Measurements from ENCODE around the gene FRMD4B.

FRMD4B gene

DNA sequence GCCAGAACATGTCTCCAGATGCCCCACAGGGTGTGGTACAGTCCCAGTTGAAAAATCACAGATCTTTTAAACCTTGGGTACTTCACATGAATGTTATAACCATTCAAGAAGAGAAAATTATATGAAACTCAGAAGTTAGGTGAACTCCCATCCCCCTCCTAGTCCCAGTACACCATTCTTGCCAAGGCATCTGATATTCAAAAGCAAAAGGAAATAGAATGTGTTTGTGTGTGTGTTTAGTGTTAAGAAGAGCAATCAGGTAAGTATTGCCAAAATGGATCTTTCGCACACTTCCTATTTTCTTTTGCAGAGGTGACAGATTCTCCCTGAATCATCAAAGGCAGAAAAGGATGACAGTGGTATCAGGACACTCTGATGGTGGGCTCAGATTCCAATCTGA is 219.4 kb downstream of the FRMD4B start:
- no peak for DNase-seq

DNA sequence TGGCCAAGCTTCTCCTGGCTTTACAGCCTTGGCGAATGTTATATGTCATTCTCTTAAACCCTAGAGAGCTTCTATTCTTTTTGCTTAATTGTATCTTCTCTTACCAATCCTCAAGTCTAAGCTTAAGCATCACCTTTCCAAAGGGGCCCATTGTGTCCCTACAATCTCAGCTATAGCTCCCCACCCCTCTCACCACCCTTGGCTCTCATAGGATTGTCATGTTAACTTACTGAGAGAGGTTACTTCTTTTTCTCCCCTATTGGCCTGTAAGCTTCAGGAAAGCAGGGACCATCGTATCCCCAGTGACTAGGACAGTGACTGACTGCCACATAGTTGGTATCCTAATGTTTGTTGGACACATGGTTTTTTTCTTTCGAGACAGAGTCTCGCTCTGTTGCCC is 220.1 kb downstream of the FRMD4B start:
- no peak for DNase-seq

DNA sequence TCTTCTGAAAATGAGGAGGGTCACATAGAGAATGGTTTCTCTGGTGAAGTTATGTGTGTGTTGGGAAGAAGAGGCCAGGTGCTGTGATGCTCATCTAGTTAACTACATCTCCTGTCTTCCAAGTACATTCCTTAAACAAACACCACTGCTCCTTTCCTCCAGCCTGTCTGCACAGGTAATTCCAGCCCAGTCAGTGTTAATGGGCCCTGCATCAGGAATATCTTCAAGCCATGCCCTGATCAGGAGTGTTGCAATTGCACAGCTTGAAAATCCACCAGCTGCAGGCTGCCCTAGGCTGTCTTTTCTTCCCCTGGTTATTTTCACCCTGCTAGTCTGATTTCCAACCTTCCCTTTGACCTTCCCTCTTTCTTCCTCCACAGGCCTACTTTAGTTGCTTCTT is 221.6 kb downstream of the FRMD4B start:
- no peak for DNase-seq

DNA sequence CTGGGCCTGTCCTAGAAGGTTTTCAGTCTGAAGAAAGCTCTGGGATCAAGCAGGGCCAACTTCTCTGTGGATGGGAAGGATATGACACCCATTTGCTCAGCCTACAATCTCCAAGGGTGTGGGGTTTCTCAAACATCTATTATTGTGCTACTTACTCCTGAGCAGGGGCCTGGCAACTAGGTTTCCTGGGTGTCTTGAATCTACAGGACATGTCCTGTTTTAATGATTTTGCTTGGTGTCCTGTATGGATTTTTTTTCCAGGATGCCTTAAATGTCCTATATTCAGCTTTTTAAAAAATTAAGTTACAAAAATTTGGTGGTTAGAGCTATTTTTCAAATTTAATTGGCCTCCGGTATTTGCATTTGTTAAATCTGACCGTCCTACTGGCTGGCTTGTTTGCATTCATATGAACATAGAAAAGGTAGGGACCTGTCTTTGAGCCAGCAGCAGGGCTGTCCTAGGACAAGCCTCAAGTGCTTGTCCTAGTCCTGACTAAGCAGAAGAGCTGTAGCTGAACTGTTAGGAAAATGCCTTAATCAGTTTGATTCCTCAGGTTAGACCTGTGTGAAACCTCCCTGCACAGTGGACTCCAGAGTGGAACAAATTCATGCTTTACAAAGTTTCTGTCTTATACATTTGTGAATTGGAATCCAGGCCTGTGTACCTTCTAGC is 223.4 kb downstream of the FRMD4B start:
- DNase-seq: no peak

DNA sequence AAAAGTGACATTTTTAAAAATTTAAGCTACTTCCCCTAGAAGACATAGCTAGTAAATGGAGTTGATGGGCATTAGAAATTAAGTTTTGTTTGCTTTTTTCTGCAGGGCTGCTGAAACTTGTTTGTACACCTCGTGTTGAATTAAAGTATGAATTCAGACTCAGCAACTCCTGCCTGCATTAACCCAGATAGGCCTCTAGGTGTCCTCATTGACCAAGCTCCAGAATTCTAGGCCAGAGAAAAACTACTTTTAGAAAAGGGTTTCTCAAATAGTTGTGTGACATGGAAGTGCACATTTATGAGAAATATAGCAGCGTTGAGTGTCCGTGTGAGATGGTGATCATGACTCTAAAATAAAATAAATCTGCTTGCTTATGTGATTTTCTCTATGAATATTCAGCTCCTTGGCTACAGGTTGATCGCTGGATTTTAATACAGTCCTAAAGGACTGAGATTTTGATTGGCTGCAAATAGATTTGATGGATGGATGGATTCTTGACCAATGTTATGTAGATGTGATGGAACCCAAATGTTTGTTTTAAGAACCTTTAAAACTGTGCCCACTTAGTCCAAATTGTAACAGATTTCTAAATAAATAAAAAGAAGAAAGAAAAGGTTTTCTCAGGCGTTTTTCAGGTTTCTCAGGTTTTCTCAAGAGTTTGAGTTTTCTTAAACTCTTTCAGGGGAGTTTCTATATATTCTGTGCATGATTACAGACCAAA is 224.1 kb downstream of the FRMD4B start:
- no peak for DNase-seq

DNA sequence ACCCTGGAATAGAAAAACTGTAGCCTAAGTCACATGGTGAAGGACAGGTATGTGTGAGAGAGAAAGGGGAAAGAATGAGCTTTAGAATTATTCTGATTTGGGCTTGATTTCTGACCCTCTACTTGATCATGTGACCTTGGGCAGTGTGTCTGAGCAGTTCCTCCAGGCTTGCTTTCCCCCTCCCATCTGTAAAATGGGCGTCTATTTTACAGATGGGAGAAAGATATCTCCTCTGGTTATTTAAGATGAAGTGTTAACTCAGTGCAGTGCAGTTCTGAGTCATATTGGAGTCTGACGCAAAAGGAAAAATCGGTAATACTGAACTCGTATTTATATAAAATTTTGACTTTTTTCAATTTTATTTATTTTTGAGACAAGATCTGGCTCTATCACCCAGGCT is 225.4 kb downstream of the FRMD4B start:
- DNase-seq: no peak

DNA sequence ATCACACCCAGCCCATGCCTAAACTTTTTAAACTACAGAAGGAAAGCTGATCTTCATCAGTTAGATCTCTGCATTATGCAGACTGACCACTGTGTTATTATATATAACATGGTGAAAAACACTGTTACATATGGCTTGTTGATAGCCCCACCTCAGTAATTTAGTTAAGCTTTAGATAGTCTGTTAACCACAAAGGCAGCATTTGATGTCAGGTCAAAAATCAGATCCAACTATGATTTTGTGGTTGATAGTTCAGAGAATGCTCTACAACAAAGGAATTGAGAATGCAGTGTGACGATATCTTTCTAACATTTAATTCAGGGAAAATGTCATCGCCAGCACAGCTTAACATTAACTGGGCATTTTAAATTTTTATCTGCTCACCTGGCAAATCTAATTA is 225.8 kb downstream of the FRMD4B start:
- no peak for DNase-seq

DNA sequence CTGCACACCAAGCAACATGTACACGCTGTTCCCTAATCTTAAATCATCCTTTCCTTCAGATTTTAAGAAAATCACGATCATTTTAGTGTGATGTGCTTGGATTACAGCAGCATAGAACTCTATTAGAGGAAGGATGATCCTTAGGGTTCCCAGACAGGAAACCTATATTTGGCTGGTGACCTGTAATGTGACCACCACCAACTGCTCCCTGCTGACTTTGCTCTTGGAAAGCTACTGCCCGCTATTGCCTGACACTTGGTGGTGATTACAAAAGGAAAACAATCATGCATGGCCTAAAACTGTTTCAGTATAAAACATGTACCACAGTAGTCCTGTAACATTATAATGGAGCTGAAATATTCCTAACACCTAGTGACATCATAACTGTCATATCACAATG is 236.3 kb downstream of the FRMD4B start:
- no peak for DNase-seq

DNA sequence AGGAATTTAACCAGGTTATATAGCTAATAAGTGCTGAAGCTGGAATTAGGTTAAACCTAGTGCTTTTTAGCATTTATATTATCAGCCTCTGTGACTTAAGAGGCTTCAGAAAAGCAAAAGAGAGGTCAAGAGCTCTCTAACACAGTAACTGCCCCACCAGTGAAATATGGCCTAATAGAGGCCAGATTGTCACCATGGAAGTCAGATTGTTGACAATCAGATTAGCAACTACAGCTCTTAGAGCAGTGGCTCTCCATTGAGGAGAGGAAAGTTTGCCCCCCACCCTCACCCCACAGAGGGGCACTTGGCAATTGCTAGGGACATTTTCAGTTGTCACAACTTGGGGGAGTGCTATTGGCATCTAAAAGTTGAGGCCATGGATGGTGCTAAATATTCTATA is 240.2 kb downstream of the FRMD4B start:
- DNase-seq: no peak

DNA sequence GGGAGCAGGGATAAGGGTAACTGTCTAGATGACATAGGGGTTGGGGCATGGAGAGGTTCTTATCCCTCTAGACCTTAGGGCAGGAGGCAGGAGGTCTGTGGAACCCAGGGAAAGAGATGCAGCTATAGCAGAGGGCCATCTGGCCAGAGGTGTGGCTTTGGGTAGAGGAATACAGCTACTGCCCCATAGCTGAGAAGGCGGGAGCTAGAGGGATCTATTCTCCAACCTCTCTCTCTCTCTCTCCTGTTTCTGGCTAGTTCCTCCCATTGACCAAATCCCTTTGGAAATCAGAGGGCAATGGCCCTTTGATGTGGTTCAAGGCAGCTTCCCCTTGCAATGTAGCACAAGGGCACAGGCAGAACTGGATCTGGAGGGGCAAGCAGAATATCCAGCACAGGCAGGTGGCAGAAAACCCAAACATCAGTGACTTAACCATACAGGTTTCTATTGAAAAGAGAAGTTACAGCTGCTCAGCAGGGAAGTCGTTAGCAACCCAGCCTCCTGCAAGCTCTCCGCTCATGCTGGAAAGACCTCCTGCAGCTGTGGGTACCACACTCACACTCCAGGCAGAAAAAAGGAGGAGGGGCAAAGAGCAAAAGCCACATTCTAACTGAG is 241.2 kb downstream of the FRMD4B start:
- DNase-seq: no peak

DNA sequence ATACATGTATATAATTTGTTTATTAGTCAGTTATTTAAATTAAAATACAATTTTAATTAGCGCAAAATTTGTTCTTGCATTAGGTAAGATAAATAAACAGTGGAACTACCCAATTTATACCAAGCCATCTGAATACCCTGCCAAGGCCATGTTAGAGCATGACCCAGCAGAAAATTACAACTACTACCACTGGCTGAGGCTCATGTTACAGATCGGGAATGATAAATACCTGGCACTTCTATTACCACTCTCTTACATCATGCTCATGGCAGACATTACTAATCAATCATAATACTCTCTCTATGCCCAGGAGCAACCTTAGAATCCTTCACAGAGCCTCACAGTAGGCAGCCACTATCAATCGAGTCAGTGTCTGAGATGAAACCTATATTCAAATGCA is 242.3 kb downstream of the FRMD4B start:
- DNase-seq: no peak

DNA sequence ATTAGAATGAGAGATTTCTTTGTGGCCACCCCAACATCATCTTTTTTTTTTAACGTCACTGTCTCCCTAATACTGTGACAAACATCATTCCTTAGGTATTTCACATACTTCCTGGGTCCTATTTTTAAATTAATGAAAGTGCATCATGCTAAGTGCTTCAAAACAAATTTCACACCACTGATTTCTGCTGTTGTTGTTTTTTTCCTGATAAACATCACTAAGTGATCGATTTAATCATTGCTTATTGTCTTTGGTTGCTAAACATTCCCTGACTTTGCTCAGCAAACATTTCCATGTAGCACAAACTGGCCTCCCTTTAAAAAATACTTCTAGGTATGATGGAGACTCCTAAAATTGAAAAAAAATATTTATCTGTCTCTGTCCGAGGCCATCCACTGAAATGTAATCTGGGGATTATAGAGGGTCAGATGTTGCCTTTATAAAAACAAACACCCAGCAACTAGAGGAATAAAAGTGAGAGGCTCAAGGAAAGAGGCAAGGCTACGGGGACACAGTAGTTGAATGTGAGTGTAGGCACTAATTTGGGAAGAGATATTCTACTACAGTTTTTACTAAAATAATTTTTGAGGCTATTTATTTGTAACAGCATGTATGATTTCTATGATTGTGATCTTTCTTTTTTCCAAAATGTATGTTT is 243.0 kb downstream of the FRMD4B start:
- no peak for DNase-seq

DNA sequence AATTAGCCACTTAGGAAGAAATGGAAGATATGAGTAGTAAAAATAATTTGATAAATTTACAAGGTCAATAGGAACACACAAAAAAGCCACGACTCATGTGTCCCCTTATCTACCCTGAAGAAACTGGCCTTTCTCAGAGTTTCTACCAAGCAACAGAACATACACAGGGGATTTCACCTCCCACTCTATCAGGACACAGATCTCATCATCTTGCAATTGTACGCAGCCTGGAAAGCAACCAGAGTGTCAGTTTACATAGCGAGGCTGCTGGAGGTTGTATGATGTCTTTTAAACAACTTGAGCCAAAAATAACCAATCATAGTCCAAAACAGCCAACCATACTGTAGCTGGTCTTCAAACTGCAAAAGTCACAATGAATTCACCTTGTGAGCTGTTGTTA is 243.8 kb downstream of the FRMD4B start:
- DNase-seq: no peak

DNA sequence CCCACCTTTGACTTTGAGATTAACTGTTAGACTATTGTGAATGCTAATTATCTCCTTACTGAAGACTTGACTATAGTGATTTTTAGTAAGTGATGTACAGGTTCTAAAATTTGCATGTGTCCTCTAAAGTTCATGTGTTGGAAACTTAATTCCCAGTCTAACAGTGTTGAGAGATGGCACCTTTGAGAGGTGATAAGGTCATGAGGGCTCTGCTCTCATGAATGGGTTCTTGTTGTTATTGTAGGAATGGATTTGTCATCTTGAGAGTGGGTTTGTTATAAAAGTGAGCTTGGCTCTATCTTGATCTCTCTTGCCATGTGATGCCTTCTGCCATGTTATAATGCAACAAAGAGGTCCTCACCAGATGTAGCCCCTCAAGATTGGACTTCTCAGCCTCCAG is 244.6 kb downstream of the FRMD4B start:
- no peak for DNase-seq

DNA sequence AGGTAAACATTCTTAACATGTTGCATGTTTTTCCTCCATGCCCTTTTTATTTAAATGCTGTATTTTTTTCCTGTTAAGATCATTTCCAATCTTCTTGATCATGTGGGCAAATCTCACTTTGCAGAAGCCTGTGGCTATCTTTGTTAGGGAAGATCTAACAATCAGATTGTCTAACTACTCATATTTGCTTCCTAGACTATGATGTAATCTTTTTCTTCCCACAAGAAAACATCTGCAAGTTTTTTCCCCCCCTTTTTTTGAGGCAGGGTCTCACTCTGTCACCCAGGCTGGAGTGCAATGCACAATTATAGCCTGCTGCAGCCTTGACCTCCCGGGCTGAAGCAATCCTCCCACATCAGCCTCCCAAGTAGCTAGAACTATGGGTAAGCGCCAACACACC is 248.5 kb downstream of the FRMD4B start:
- DNase-seq: no peak

DNA sequence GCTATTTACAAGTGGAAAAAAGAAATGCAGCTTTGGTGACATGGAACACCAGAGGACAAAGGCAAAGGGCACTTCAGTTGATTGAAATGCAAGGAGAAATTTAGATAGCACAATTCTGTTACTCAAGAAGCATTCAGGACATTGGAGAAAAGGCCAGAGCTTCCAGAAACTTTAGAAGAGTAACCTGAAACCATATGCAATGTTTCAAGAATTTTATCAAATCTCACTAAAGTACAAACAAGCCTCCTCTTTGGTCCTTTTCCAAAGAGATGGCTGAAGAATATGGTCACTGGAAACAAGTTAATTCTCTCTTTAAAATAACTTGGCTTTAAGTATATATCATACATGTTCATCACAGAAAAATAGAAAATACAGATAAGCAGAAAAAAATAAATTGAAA is 248.9 kb downstream of the FRMD4B start:
- no peak for DNase-seq

DNA sequence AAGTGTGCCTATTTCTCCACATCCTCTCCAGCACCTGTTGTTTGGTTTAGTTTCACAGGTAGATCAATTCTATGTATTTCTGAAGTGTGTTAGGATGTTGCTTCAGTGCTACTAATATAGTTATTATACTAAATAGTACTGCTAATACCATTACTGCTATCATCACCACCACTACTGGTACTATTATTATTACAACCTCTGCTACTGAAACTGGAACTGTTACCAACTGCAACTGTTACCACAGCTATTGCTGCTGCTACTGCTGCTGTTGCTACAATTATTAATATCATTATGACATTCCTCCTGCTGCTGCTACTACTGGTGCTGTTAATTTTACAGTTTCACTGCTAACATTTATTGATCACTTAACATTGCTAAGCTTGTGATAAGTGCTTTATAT is 255.2 kb downstream of the FRMD4B start:
- no peak for DNase-seq

DNA sequence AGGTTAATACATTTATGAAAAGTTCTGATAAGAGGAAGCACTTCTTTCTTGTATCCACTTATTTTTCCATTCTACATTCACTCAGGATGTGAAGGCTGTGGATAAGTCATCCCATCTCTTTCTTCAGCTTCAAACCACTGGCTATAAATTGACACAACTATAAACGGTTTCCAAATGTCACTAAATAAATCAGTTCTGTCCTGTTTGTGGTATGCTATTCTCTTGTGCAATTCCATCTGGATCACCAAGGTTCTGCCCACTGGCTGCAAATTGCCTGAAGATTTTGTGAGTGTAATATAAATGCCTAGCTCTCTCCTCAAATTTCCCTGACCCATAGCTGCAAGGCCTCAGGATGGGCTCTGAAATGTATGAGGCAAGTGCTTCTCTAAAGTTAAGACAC is 256.4 kb downstream of the FRMD4B start:
- no peak for DNase-seq

DNA sequence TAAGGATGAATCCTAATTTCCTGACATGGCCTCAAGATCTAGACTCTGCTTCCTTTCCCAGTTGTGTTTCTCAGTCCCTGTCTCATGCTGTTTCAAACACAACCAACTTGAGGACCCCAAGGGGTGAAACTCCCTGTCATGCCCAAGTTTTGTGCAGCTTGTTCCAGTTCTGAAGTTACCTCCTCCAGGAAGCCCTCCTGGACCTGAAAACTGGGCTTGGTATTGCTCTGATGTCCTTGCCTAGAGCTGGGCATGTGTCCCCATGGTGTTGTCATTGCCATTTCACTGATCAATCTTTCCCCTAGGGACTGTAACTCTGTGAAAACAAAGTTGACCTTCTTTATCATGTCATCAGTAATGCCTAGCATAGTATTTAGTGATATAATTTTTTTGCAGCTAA is 257.4 kb downstream of the FRMD4B start:
- no peak for DNase-seq

DNA sequence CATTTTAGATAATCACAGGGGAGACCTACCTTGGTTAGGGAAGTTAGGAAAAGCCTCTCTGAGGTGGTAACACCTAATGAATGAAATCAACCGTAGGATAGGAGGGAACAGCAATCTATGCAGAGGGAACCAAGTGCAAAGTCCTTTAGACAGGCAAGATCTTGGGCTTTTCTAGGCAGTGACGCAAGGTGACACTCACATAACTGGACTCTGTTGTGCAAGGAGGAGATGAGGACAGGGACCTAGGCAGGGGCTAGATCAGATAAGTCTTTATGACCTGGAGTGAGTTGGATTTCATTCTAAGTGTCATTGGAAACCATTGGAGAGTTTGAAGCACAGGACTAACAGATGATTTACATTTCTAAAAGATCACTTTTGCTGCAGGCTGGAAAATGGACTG is 258.9 kb downstream of the FRMD4B start:
- no peak for DNase-seq

DNA sequence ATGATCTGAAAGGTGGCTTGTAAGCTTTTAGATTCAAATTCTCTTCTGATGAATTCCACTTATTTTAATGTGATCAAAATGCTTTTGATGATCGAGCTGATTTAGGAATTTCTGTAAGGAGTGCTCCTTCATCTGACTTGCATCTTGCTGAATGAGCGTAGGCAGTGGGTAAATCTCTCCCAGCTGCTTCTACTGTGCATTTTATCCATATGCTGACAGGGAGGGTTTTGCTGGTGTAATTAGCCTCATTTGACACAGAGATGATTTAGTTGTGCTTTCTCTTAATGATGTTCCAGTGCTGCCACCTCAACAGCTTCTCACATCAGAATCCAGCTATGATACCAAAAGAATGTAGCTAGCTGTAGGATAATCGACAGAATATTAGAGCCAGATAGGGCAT is 259.7 kb downstream of the FRMD4B start:
- no peak for DNase-seq

DNA sequence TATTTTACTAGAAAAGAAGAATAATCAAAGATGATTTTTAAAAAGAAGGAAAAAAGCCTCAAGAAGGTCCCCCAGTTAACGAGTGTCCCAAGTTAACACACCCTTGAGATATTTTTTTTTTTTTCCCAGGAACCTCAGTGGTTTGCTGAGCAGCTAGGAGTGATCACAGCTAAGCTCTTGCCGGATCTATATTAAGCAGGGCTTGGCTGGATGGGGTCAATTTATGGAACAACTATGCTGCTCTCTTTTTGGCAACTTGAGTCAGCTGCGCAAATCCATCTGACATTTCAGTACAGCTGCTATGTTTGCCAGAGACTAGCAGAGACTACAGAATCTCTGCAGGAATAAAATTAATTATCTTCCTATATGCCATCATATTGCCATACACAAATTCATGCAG is 263.5 kb downstream of the FRMD4B start, which contains the start of gene LMOD3:
LMOD3 (minus strand) TSS at position 193 of the 400 bp plus-strand sequence. CDS start 209 bp downstream, outside the sequence.
- DNase-seq: no peak

DNA sequence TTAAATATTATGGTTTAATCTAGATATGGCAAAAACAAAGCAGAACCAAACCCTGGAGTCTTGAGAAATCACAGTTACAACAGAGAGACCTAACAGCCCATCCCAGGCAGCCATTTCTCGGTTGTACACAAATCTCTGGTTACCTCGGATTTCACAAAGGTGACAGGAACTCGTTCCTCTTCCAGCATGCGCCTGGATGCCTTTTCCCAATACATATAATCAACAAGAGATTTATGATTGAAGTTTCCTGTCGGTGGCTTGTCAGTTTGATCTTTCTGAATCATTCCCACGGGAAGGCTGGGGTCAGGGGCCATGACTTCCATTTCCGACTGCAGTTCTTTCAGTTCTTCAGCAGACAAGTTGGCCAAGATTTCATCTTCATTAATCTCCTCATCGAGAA is 263.9 kb downstream of the FRMD4B start:
- no peak for DNase-seq

DNA sequence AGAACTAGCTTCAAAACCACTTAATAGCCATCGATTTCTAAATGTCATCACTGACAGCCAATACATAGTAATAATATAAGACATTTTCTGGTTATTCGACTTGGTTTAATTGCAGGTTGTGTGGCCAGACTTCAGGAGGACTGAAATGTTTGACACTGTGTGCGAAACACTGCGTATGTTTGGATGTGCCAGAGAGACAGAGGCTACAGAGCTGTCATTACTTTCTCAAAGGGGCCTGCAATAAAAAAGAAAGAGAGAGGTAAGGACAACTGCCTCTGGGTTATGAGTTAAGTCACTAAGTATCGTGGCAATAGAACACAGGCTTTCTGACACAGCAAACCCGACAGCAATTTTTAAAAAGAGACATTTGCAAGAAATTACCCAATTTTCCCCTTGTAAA is 264.4 kb downstream of the FRMD4B start:
- no peak for DNase-seq

Measured in NCI-H1694 (cell line).